Measurements from ENCODE around the gene PRIMA1. TPM values are rescaled to one million over a fixed set of nuclear protein-coding genes. Genes with fewer than 3 reads are reported as not detected.
A peak's percentile ranks its signal among the peaks of the same experiment; 100 is the strongest.

The PRIMA1 gene
- polyA plus RNA-seq, 3 donors, result not detected

- Mint-ChIP-seq H3K27ac (no peak overlapping the region), H3K36me3 (no peaks in the 10 kb centered on the region), H3K9me3 (peaks cover 0 to 8% (median 3%) of the 10 kb centered on the region in 7 donors), H3K4me1 (no peaks in the 10 kb centered on the region), H3K27me3 (ENCODE audit: low read depth in 3 of 3) (peaks cover 5 to 27% (median 12%) of the 10 kb centered on the region in 3 donors), H3K4me3 (peak overlapping the region in 1 of 2 donors; percentile 2)
- no peak overlapping the region for H3K4me3 ChIP-seq (replicated peaks in 1 of 3; ENCODE audit: low read depth in 2 of 3, low read length in 3 of 3)
- H3K27ac ChIP-seq (ENCODE audit: low read depth in 1 of 2, low read length in 2 of 2), result no peak overlapping the region
- no peaks in the 10 kb centered on the region for H3K9me3 ChIP-seq (replicated peaks in 1 of 2; ENCODE audit: control insufficient read depth in 1 of 2, insufficient read depth in 1 of 2, low read length in 2 of 2)
- no peaks in the 10 kb centered on the region for H3K4me1 ChIP-seq (ENCODE audit: control insufficient read depth in 1 of 2, insufficient read depth in 2 of 2, low read length in 2 of 2)
- no peak for TF ChIP-seq CTCF (IDR thresholded peaks at IDR 0.05)
- no peak overlapping the region for H2AFZ ChIP-seq (ENCODE audit: insufficient read depth, low read depth, low read length, poor library complexity, severe bottlenecking)
- no peaks in the 10 kb centered on the region for H4K20me1 ChIP-seq (ENCODE audit: insufficient read depth, low read length)
- intact Hi-C loops (cut with micrococcal nuclease), result no loop called here
- WGBS (ENCODE audit: insufficient coverage), result 90% methylated on average over 5 of the region's 5 CpGs
- H3K4me2 ChIP-seq (replicated peaks; ENCODE audit: extremely low read depth, low read length, poor library complexity, severe bottlenecking), result no peak overlapping the region
- H3K79me2 ChIP-seq (ENCODE audit: insufficient read depth, low read length), result no peaks in the 10 kb centered on the region
- no peak overlapping the region for H3K9ac ChIP-seq (ENCODE audit: insufficient read depth, low read length, poor library complexity, severe bottlenecking)
- no peak for DNase-seq
- peaks cover 0 to 9% of the 10 kb centered on the region in 2 donors for H3K27me3 ChIP-seq (ENCODE audit: control insufficient read depth in 2 of 2, insufficient read depth in 2 of 2, low read length in 2 of 2)
- no peaks in the 10 kb centered on the region for H3K36me3 ChIP-seq (replicated peaks in 1 of 2; ENCODE audit: control insufficient read depth in 1 of 2, insufficient read depth in 2 of 2, low read length in 2 of 2)
Measured at GRCh38 chr14:93686268-93686667, 102.0 kb downstream of the PRIMA1 start.

GRCh38 chr14:93685121-93685895, 103.0 kb downstream of the PRIMA1 start:
- no peak for DNase-seq
- H3K36me3 ChIP-seq (replicated peaks in 1 of 2; ENCODE audit: control insufficient read depth in 1 of 2, insufficient read depth in 2 of 2, low read length in 2 of 2), result no peaks in the 10 kb centered on the region
- no peak overlapping the region for H2AFZ ChIP-seq (ENCODE audit: insufficient read depth, low read depth, low read length, poor library complexity, severe bottlenecking)
- H3K4me3 ChIP-seq (replicated peaks in 1 of 3; ENCODE audit: low read depth in 2 of 3, low read length in 3 of 3), result no peak overlapping the region
- no peaks in the 10 kb centered on the region for H3K9me3 ChIP-seq (replicated peaks in 1 of 2; ENCODE audit: control insufficient read depth in 1 of 2, insufficient read depth in 1 of 2, low read length in 2 of 2)
- H3K4me2 ChIP-seq (replicated peaks; ENCODE audit: extremely low read depth, low read length, poor library complexity, severe bottlenecking), result no peak overlapping the region
- Mint-ChIP-seq H3K36me3 (no peaks in the 10 kb centered on the region), H3K27me3 (ENCODE audit: low read depth in 3 of 3) (peaks cover 5 to 27% (median 12%) of the 10 kb centered on the region in 3 donors), H3K9me3 (peaks cover 0 to 8% (median 3%) of the 10 kb centered on the region in 7 donors), H3K27ac (no peak overlapping the region), H3K4me1 (no peaks in the 10 kb centered on the region), H3K4me3 (no peak overlapping the region)
- no peak for TF ChIP-seq CTCF (IDR thresholded peaks at IDR 0.05)
- H3K9ac ChIP-seq (ENCODE audit: insufficient read depth, low read length, poor library complexity, severe bottlenecking), result no peak overlapping the region
- no peaks in the 10 kb centered on the region for H3K4me1 ChIP-seq (ENCODE audit: control insufficient read depth in 1 of 2, insufficient read depth in 2 of 2, low read length in 2 of 2)
- H3K27me3 ChIP-seq (ENCODE audit: control insufficient read depth in 2 of 2, insufficient read depth in 2 of 2, low read length in 2 of 2), result peaks cover 0 to 9% of the 10 kb centered on the region in 2 donors
- 85% methylated on average over 6 of the region's 13 CpGs for WGBS (ENCODE audit: insufficient coverage)
- no peaks in the 10 kb centered on the region for H3K79me2 ChIP-seq (ENCODE audit: insufficient read depth, low read length)
- H3K27ac ChIP-seq (ENCODE audit: low read depth in 1 of 2, low read length in 2 of 2), result no peak overlapping the region
- no peaks in the 10 kb centered on the region for H4K20me1 ChIP-seq (ENCODE audit: insufficient read depth, low read length)
- intact Hi-C loops (cut with micrococcal nuclease), result no loop called here
